ENCODE results near the gene KLK1. TPM values are rescaled to one million over a fixed set of nuclear protein-coding genes. Genes with fewer than 3 reads are reported as not detected.

The KLK1 gene
- polyA plus RNA-seq, 3 donors, result 1.3 TPM

GRCh38 chr19:50839712-50840655 is 16.4 kb upstream of the KLK1 start:
- DNase-seq (ENCODE audit: extremely low read depth in 1 of 11, low read depth in 9 of 11, low spot score in 4 of 11), result no peak

- no peak for DNase-seq (ENCODE audit: extremely low read depth in 1 of 11, low read depth in 9 of 11, low spot score in 4 of 11)
These were observed 14.7 kb upstream of the KLK1 start for GRCh38 chr19:50838239-50838638.

- no peak for DNase-seq (ENCODE audit: extremely low read depth in 1 of 11, low read depth in 9 of 11, low spot score in 4 of 11)
These were observed 13.7 kb upstream of the KLK1 start for GRCh38 chr19:50837300-50837699.

- DNase-seq (ENCODE audit: extremely low read depth in 1 of 11, low read depth in 9 of 11, low spot score in 4 of 11), result no peak
These were observed 13.1 kb upstream of the KLK1 start for GRCh38 chr19:50836543-50837195.

GRCh38 chr19:50835785-50836542 is 12.4 kb upstream of the KLK1 start:
- DNase-seq (ENCODE audit: extremely low read depth in 1 of 11, low read depth in 9 of 11, low spot score in 4 of 11), result peak; percentile 33 to 72 (median 62)

GRCh38 chr19:50835103-50835784 is 11.7 kb upstream of the KLK1 start:
- no peak for DNase-seq (ENCODE audit: extremely low read depth in 1 of 11, low read depth in 9 of 11, low spot score in 4 of 11)

GRCh38 chr19:50833802-50834167 is 10.2 kb upstream of the KLK1 start:
- DNase-seq (ENCODE audit: extremely low read depth in 1 of 11, low read depth in 9 of 11, low spot score in 4 of 11), result no peak

GRCh38 chr19:50833117-50833801 is 9.7 kb upstream of the KLK1 start, which contains the start of gene KLK15:
Gene KLK15, minus strand, starts transcription at chr19:50833574. Its CDS starts 2,082 bp downstream, at chr19:50831492.
- no peak for DNase-seq (ENCODE audit: extremely low read depth in 1 of 11, low read depth in 9 of 11, low spot score in 4 of 11)

- no peak for DNase-seq (ENCODE audit: extremely low read depth in 1 of 11, low read depth in 9 of 11, low spot score in 4 of 11)
These were observed 9.1 kb upstream of the KLK1 start for GRCh38 chr19:50832666-50833065.

GRCh38 chr19:50831026-50831396 is 7.4 kb upstream of the KLK1 start:
- no peak for DNase-seq (ENCODE audit: extremely low read depth in 1 of 11, low read depth in 9 of 11, low spot score in 4 of 11)

- no peak for DNase-seq (ENCODE audit: extremely low read depth in 1 of 11, low read depth in 9 of 11, low spot score in 4 of 11)
These were observed 6.9 kb upstream of the KLK1 start for GRCh38 chr19:50830266-50831025.

- no peak for DNase-seq (ENCODE audit: extremely low read depth in 1 of 11, low read depth in 9 of 11, low spot score in 4 of 11)
These were observed 6.2 kb upstream of the KLK1 start for GRCh38 chr19:50829801-50830200.

GRCh38 chr19:50827476-50827875 is 3.9 kb upstream of the KLK1 start:
- no peak for DNase-seq (ENCODE audit: extremely low read depth in 1 of 11, low read depth in 9 of 11, low spot score in 4 of 11)

- DNase-seq (ENCODE audit: extremely low read depth in 1 of 11, low read depth in 9 of 11, low spot score in 4 of 11), result no peak
These were observed 3.1 kb upstream of the KLK1 start for GRCh38 chr19:50826492-50827240.

- DNase-seq (ENCODE audit: extremely low read depth in 1 of 11, low read depth in 9 of 11, low spot score in 4 of 11), result no peak
These were observed 852 bp downstream of the KLK1 start for GRCh38 chr19:50822661-50823208.

GRCh38 chr19:50821622-50822021 is 2.0 kb downstream of the KLK1 start:
- no peak for DNase-seq (ENCODE audit: extremely low read depth in 1 of 11, low read depth in 9 of 11, low spot score in 4 of 11)

GRCh38 chr19:50821248-50821612 is 2.4 kb downstream of the KLK1 start:
- no peak for DNase-seq (ENCODE audit: extremely low read depth in 1 of 11, low read depth in 9 of 11, low spot score in 4 of 11)

All from renal cortex interstitium (tissue), 11 donors.